ENCODE measurements around the gene ATG7. TPM values are rescaled to one million over a fixed set of nuclear protein-coding genes. Genes with fewer than 3 reads are reported as not detected.
A peak's percentile ranks its signal among the peaks of the same experiment; 100 is the strongest.

Gene ATG7
- total RNA-seq, 1 donor: 131 TPM

DNA sequence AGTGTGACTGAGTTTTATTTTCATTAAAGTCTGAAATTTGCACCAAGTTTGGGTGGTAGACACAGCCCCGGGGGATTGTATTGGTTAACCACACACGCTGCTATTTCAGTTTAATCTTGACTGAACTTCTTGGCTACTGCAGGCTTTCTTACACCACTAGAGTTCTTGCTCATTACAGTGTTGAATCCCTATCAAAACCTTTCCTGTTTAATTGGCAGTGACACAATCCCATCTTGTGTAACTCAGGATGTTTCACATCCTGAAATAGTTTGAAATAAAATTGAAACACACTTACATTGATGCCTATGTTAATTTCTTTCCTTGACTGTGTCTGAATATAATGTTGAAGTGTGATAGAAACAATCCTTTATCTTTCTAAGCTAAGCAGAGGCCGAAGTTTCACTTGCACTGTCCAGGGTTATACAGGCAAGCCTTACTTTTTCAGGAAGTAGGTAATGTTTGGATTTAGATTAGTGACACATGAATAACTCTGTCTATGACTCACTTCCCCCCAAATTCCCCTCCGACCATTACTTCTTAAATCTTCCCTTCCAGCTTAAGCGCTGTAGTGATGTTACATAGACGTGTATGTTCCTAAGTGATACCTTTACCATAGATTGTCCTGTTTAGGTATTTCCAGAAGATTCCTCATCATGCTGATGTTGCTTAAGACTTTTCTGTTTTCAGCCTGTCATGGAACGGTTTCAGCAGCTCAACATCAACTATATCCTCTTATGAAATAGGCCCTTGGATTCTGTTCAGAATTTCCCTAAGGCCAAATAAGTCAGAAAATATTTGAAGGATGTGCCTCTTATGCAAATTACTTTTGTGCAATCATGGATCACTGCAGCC is 16.8 kb downstream of the ATG7 start:
- peak; percentile 96 for DNase-seq (ENCODE audit: low read depth)
- peak overlapping the region; percentile 22 for H3K4me3 ChIP-seq (ENCODE audit: low read depth, low read length)
- TF ChIP-seq, protein P1, sequence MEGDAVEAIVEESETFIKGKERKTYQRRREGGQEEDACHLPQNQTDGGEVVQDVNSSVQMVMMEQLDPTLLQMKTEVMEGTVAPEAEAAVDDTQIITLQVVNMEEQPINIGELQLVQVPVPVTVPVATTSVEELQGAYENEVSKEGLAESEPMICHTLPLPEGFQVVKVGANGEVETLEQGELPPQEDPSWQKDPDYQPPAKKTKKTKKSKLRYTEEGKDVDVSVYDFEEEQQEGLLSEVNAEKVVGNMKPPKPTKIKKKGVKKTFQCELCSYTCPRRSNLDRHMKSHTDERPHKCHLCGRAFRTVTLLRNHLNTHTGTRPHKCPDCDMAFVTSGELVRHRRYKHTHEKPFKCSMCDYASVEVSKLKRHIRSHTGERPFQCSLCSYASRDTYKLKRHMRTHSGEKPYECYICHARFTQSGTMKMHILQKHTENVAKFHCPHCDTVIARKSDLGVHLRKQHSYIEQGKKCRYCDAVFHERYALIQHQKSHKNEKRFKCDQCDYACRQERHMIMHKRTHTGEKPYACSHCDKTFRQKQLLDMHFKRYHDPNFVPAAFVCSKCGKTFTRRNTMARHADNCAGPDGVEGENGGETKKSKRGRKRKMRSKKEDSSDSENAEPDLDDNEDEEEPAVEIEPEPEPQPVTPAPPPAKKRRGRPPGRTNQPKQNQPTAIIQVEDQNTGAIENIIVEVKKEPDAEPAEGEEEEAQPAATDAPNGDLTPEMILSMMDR (IDR thresholded peaks at IDR 0.05; ENCODE audit: insufficient read depth, low read depth, low read length): no peak

DNA sequence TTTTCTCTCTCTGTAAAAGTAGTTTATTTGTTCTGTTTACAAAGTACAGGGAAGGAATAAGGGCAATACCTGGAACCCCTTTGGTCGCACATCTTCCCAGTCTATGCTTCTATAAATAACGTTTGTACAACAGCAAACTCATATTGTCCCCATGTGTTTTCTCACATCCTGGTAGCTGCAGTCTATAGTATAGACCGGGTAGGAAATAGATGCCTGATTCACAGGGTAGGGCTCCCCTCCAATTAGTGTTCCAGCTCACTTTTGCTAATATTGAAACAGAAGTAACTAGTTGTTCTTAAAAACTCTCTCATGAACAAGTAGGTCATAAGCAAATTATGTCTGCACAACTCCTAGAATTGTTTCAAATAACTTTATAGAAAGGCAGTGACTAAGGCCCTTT is 17.7 kb downstream of the ATG7 start:
- H3K4me3 ChIP-seq (ENCODE audit: low read depth, low read length): no peak overlapping the region
- TF ChIP-seq, protein P1 (IDR thresholded peaks at IDR 0.05; ENCODE audit: insufficient read depth, low read depth, low read length): no peak
- DNase-seq (ENCODE audit: low read depth): no peak

DNA sequence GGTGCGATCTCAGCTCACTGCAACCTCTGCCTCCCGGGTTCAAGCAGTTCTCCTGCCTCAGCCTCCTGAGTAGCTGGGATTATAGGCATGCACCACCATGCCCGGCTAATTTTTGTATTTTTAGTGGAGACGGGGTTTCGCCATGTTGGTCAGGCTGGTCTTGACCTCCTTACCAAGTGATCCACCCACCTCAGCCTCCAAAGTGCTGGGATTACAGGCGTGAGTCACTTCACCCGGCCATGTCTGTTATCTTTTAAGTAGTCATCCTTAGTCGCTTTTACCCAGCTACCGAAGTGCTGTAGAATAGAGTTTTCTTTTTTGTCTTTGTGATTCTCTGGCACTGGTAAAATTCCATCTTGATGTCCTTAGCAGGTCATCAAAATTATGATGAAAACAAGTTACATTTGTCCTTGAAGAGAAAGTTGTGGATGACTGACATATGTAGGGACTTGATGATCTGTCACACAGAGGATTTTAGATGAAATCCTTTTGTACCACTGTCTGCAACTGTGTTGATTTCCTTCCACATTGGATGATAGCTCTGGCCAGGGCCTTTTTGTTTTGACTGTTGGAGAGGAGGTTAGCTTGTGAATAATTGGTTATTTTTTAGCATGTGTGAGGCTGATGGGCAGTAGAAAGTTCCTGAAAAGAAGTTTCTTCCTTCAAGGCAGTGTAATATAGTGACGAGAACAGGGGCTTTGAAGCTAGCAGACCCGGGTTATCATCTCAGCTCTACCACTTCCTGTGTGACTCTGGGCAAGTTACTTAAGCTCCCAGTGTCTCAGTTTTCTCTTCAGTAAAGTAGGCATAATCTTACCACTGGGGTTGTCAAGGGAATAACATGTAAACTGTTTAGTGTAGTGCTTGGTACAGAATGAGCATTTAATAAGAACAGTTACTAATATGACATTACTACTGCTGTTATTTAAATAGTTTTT is 18.8 kb downstream of the ATG7 start:
- peak; percentile 84 for DNase-seq (ENCODE audit: low read depth)
- TF ChIP-seq, protein P1 (IDR thresholded peaks at IDR 0.05; ENCODE audit: insufficient read depth, low read depth, low read length): no peak
- no peak overlapping the region for H3K4me3 ChIP-seq (ENCODE audit: low read depth, low read length)

DNA sequence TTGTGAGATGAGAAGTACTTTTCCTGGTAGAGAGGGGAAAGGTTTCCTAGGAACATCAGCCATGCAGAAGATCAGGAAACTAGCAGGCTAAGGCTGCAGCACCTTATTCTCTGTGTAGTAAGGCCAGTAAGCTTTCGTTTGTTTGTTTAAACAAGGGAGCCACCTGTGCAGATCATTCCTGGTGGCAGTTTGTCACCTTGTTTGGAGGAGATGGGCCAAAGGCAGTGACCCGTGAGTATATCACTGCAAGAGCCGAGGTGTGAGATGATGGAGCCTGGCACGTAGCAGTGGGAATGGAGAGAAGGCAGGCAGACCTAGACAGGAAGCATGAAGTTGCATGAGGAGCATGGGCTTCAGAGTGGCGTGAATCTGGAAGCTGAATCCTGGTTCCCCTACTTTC is 19.6 kb downstream of the ATG7 start:
- H3K4me3 ChIP-seq (ENCODE audit: low read depth, low read length): no peak overlapping the region
- TF ChIP-seq, protein P1 (IDR thresholded peaks at IDR 0.05; ENCODE audit: insufficient read depth, low read depth, low read length): no peak
- DNase-seq (ENCODE audit: low read depth): no peak

DNA sequence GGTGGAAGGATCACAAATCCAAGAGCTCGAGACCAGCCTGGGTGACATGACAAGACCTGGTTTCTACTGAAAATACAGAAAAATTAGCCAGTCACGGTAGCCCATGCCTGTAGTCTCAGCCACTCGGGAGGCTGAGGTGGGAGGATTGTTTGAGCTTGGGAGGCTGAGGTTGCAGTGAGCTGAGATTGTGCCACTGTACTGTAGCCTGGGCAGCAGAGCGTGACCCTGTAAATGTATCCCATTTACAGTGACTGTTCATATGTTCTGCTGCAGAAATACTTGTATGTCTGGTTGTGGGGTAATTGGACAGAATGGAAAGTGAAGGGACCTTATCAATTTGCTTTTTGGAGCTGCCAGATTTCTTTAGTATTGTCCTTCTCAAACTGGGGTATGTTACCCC is 24.9 kb downstream of the ATG7 start:
- TF ChIP-seq, protein P1 (IDR thresholded peaks at IDR 0.05; ENCODE audit: insufficient read depth, low read depth, low read length): no peak
- DNase-seq (ENCODE audit: low read depth): no peak
- H3K4me3 ChIP-seq (ENCODE audit: low read depth, low read length): no peak overlapping the region

DNA sequence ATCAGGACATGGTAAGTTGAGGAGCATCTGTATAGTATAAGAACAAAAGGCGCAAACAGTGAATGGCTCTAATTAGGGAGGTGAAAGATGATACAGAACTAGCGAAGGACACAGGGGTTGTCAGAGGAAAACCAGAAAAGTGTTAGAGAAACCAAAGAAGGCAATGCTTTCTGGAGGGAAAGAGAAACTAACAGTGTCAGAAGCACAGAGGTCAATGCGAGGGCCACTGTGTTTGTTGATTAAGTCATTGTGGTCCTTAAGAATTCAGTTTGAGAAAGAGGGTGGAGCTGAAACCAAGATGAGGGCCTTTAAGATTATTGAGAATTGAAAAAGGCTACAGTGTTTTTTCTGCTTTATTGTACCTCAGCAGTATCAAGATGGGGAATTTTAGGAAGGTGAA is 28.8 kb downstream of the ATG7 start:
- H3K4me3 ChIP-seq (ENCODE audit: low read depth, low read length): no peak overlapping the region
- DNase-seq (ENCODE audit: low read depth): peak; percentile 80
- TF ChIP-seq, protein P1 (IDR thresholded peaks at IDR 0.05; ENCODE audit: insufficient read depth, low read depth, low read length): no peak

All from fibroblast of villous mesenchyme (primary cell).